Measurements from ENCODE around the gene ZNF485.

Gene ZNF485

DNA sequence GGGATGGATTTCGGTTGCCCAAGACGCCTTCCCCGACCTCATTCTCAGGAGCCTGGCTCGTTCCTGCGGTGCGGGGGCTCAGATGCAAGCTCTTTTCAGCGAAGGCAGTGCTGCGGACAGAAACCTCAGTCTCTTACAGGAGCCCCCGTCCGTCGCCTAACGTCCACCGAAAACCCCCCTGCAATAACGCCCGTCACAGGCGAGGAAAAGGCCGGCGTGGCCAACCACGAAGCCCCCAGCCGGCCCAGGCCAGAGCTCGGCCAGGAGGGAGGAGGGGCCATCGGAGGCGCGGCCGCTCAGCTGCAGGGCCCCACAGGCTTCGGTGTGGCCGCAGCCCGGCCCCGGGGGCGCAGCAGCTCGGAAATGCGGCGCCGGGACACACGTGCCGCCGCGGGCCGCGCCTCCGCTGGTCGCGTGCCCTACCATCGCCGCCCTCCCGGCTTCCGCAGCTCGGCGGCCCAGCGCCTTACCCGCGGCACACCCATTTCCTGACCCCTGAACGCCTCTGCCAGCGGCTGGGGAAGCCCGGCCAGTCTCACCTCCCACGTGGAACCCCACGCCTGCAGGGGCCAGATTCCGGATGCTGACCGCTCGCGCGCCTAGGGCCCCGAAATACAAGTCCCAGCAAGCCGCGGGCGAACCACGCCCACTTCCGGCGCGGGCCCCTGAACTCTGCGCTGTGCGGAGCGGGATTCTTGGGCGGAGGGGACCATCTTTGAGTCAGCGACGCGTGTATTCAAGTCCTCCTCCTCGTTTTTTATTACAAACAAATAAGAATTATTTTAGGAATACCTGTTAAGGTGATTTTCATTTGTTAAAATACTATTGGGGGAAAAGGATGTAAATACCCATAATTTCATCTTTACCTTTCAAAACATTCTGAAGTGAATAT is 32.0 kb upstream of the ZNF485 start, which contains the start of gene ZNF239:
TSS of gene ZNF239 (minus strand) at position 616 of the 892 bp plus-strand sequence. CDS start 16,537 bp downstream, outside the sequence.
- H3K4me3 ChIP-seq (ENCODE audit: low read depth, low read length): peak within 1 kb of the TSS; percentile 43
- no peak for TF ChIP-seq POLR2A (IDR thresholded peaks at IDR 0.05; ENCODE audit: extremely low read depth, insufficient read length)
- TF ChIP-seq MYC (IDR thresholded peaks at IDR 0.05; ENCODE audit: low read depth, low read length): no peak
- TF ChIP-seq, protein P1, sequence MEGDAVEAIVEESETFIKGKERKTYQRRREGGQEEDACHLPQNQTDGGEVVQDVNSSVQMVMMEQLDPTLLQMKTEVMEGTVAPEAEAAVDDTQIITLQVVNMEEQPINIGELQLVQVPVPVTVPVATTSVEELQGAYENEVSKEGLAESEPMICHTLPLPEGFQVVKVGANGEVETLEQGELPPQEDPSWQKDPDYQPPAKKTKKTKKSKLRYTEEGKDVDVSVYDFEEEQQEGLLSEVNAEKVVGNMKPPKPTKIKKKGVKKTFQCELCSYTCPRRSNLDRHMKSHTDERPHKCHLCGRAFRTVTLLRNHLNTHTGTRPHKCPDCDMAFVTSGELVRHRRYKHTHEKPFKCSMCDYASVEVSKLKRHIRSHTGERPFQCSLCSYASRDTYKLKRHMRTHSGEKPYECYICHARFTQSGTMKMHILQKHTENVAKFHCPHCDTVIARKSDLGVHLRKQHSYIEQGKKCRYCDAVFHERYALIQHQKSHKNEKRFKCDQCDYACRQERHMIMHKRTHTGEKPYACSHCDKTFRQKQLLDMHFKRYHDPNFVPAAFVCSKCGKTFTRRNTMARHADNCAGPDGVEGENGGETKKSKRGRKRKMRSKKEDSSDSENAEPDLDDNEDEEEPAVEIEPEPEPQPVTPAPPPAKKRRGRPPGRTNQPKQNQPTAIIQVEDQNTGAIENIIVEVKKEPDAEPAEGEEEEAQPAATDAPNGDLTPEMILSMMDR (IDR thresholded peaks at IDR 0.05; ENCODE audit: low read depth, low read length): no peak
- TF ChIP-seq, protein P2, sequence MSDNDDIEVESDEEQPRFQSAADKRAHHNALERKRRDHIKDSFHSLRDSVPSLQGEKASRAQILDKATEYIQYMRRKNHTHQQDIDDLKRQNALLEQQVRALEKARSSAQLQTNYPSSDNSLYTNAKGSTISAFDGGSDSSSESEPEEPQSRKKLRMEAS (IDR thresholded peaks at IDR 0.05; ENCODE audit: low read depth, low read length): no peak
- peak; percentile 80 for DNase-seq (ENCODE audit: low read depth)

DNA sequence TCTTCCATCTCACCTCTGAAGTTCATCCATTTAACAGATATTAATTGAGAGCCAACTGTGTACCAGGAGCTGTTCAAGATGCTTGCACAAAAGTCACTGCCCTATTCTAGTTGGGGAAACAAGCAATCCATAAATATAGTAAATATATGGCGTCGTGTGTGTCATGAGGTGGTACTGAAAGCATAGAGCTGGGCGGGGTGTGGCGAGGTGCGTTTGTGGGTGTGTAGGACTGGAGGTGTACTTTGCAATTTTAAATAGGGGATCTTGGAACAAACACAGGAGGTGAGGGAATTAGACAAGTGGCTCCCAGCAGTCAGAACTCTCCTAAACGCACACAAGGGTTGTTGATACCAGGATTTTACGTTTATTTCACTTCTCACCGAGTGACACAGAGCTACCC is 31.3 kb upstream of the ZNF485 start:
- peak overlapping the region; percentile 28 for H3K4me3 ChIP-seq (ENCODE audit: low read depth, low read length)
- TF ChIP-seq, protein P1 (IDR thresholded peaks at IDR 0.05; ENCODE audit: low read depth, low read length): no peak
- TF ChIP-seq POLR2A (IDR thresholded peaks at IDR 0.05; ENCODE audit: extremely low read depth, insufficient read length): no peak
- TF ChIP-seq, protein P2 (IDR thresholded peaks at IDR 0.05; ENCODE audit: low read depth, low read length): no peak
- no peak for TF ChIP-seq MYC (IDR thresholded peaks at IDR 0.05; ENCODE audit: low read depth, low read length)
- DNase-seq (ENCODE audit: low read depth): no peak

DNA sequence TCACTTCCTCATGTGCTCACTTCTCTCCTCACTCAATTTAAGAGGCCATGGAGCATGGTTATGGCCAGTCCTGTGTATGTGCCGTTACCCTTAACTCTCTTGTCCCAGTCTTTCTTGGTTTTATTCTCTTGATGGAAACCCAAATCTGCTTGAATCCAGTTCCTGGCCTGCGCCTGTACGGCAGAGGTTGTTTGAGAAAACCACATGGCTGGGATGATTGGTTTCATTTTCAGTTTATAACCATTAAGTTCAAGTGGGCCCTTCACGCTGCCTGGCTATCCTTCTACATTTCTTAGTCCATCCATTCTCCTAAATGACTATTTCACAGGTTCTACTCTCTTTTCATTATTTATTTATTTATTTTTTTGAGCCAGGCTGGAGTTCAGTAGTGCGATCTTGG is 30.2 kb upstream of the ZNF485 start:
- DNase-seq (ENCODE audit: low read depth): no peak
- TF ChIP-seq, protein P1 (IDR thresholded peaks at IDR 0.05; ENCODE audit: low read depth, low read length): no peak
- TF ChIP-seq POLR2A (IDR thresholded peaks at IDR 0.05; ENCODE audit: extremely low read depth, insufficient read length): no peak
- TF ChIP-seq MYC (IDR thresholded peaks at IDR 0.05; ENCODE audit: low read depth, low read length): no peak
- TF ChIP-seq, protein P2 (IDR thresholded peaks at IDR 0.05; ENCODE audit: low read depth, low read length): no peak
- no peak overlapping the region for H3K4me3 ChIP-seq (ENCODE audit: low read depth, low read length)

DNA sequence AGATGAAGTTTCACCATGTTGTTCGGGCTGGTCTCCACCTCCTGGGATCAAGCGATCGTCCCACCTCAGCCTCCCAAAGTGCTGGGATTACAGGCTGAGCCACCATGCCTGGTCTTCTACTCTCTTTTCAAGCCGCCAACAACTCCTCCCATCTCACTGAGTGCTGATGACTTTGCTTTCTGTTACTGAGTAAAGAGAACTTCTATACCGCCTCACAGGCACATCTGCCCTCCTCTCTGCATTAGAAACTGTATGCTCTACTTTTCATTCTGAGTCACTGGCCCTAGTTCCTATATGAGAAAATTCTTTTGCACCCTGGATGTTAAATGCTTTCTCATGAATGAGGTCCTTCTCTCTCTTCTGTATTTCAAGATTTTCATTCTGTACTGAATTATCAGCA is 29.7 kb upstream of the ZNF485 start:
- no peak for DNase-seq (ENCODE audit: low read depth)
- TF ChIP-seq MYC (IDR thresholded peaks at IDR 0.05; ENCODE audit: low read depth, low read length): no peak
- TF ChIP-seq, protein P2 (IDR thresholded peaks at IDR 0.05; ENCODE audit: low read depth, low read length): no peak
- TF ChIP-seq POLR2A (IDR thresholded peaks at IDR 0.05; ENCODE audit: extremely low read depth, insufficient read length): no peak
- TF ChIP-seq, protein P1 (IDR thresholded peaks at IDR 0.05; ENCODE audit: low read depth, low read length): no peak
- no peak overlapping the region for H3K4me3 ChIP-seq (ENCODE audit: low read depth, low read length)

DNA sequence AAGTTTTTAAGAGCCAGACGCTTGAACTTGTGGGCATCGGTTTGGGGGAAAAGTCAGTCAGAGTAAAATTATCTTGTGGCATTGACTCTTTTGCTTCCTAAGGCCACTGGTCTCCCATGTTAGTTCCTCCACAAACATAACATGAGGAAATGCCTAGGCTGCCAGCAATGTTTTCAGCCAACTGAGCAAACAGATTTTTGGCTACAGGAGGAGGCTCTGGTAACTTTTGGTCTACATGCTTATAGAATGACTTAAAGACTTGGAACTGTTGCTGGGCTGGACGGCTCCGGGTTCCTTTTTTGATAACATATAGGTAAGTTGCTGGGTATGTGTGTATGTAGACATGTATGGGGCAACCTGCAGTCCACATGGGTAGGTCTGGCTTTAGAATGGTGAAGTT is 22.2 kb upstream of the ZNF485 start:
- H3K4me3 ChIP-seq (ENCODE audit: low read depth, low read length): no peak overlapping the region
- DNase-seq (ENCODE audit: low read depth): no peak
- TF ChIP-seq, protein P1 (IDR thresholded peaks at IDR 0.05; ENCODE audit: low read depth, low read length): no peak
- TF ChIP-seq MYC (IDR thresholded peaks at IDR 0.05; ENCODE audit: low read depth, low read length): no peak
- TF ChIP-seq POLR2A (IDR thresholded peaks at IDR 0.05; ENCODE audit: extremely low read depth, insufficient read length): no peak
- TF ChIP-seq, protein P2 (IDR thresholded peaks at IDR 0.05; ENCODE audit: low read depth, low read length): no peak

Data from NB4 (cell line).